ENCODE data around the gene ZER1. TPM values are rescaled to one million over a fixed set of nuclear protein-coding genes. Genes with fewer than 3 reads are reported as not detected.

Gene ZER1
- polyA plus RNA-seq, 1 experiment, result 28.0 TPM

- ChIA-PET CTCF (no interaction called here), POLR2A (no interaction called here)
- no peak for DNase-seq (ENCODE audit: low read depth, low spot score)
- TF ChIP-seq CTCF (IDR thresholded peaks at IDR 0.05; ENCODE audit: low read depth, low read length), result no peak
- H3K9me3 ChIP-seq (ENCODE audit: control insufficient read depth, insufficient read depth, low read length), result no peaks in the 10 kb centered on the region; the same call in 1 of the 2 replicates
- H3K27ac ChIP-seq (ENCODE audit: low read depth, low read length), result no peak overlapping the region
- no peaks in the 10 kb centered on the region for H3K27me3 ChIP-seq (ENCODE audit: control insufficient read depth, insufficient read depth, low read length)
- no peak overlapping the region for H3K4me3 ChIP-seq (ENCODE audit: low read depth, low read length)
Measured at GRCh38 chr9:128722380-128723351, 49.1 kb downstream of the ZER1 start.

- DNase-seq (ENCODE audit: low read depth, low spot score), result no peak
- Histone ChIP-seq H3K27ac (ENCODE audit: low read depth, low read length) (no peak overlapping the region), H3K9me3 (ENCODE audit: control insufficient read depth, insufficient read depth, low read length) (no peaks in the 10 kb centered on the region; the same call in 1 of the 2 replicates), H3K27me3 (ENCODE audit: control insufficient read depth, insufficient read depth, low read length) (no peaks in the 10 kb centered on the region), H3K4me3 (ENCODE audit: low read depth, low read length) (no peak overlapping the region)
- POLR2A ChIA-PET, result no interaction called here
- CTCF ChIA-PET, result interaction anchor here (0.6 kb wide), 1 partner anchor 267 kb away, joined by 9 read pairs; no protein-coding TSS in a partner anchor
- TF ChIP-seq CTCF (IDR thresholded peaks at IDR 0.05; ENCODE audit: low read depth, low read length), result no peak
Measured at GRCh38 chr9:128721487-128722010, 50.2 kb downstream of the ZER1 start.

- POLR2A ChIA-PET, result interaction anchor here (0.6 to 0.7 kb wide), 2 partner anchors 132 to 602 kb away, joined by 3 to 4 read pairs; no protein-coding TSS in a partner anchor
- no peak for DNase-seq (ENCODE audit: low read depth, low spot score)
- Histone ChIP-seq H3K4me3 (ENCODE audit: low read depth, low read length) (no peak overlapping the region), H3K27me3 (ENCODE audit: control insufficient read depth, insufficient read depth, low read length) (no peaks in the 10 kb centered on the region), H3K27ac (ENCODE audit: low read depth, low read length) (no peak overlapping the region), H3K9me3 (ENCODE audit: control insufficient read depth, insufficient read depth, low read length) (no peaks in the 10 kb centered on the region; the same call in 1 of the 2 replicates)
- no peak for TF ChIP-seq CTCF (IDR thresholded peaks at IDR 0.05; ENCODE audit: low read depth, low read length)
- CTCF ChIA-PET, result no interaction called here
Measured at GRCh38 chr9:128720841-128721486, 50.8 kb downstream of the ZER1 start.

- ChIA-PET POLR2A (interaction anchor here (0.6 to 0.7 kb wide), 2 partner anchors 131 to 603 kb away, joined by 3 to 4 read pairs; no protein-coding TSS in a partner anchor), CTCF (no interaction called here)
- no peak for TF ChIP-seq CTCF (IDR thresholded peaks at IDR 0.05; ENCODE audit: low read depth, low read length)
- H3K27me3 ChIP-seq (ENCODE audit: control insufficient read depth, insufficient read depth, low read length), result no peaks in the 10 kb centered on the region
- no peak overlapping the region for H3K4me3 ChIP-seq (ENCODE audit: low read depth, low read length)
- no peaks in the 10 kb centered on the region; the same call in 1 of the 2 replicates for H3K9me3 ChIP-seq (ENCODE audit: control insufficient read depth, insufficient read depth, low read length)
- no peak overlapping the region for H3K27ac ChIP-seq (ENCODE audit: low read depth, low read length)
- no peak for DNase-seq (ENCODE audit: low read depth, low spot score)
Measured at GRCh38 chr9:128719919-128720605, 51.7 kb downstream of the ZER1 start.

All from AG04450 (cell line).